CD1c-positive myeloid dendritic cell (primary cell): ENCODE results near the gene C1orf116.
A peak's percentile ranks its signal among the peaks of the same experiment; 100 is the strongest.

ENCODE experiments used
- DNase-seq: peaks from one replicate; pipeline ENCODE4 v3.0.0-alpha.2; 2016; ENCODE audit errors: extremely low spot score

C1orf116 gene

DNA sequence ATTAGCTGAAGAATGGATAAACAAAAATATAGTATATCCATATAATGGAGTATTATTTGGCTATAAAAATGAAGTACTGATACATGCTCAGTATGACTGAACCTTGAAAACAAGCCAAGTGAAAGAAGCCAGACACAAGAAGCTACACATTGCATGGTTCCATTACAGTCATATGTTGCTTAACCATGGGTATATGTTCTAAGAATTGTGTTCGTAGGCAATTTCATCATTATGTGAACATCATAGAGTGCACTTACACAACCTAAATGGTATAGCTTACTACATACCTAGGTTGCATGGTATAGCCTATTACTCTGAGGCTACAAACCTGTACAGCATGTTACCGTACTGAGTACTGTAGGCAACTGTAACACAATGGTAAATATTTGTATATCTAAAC is 33.7 kb downstream of the C1orf116 start:
- no peak for DNase-seq

GRCh38 chr1:206992790-206993189 is 39.8 kb downstream of the C1orf116 start:
- no peak for DNase-seq

DNA sequence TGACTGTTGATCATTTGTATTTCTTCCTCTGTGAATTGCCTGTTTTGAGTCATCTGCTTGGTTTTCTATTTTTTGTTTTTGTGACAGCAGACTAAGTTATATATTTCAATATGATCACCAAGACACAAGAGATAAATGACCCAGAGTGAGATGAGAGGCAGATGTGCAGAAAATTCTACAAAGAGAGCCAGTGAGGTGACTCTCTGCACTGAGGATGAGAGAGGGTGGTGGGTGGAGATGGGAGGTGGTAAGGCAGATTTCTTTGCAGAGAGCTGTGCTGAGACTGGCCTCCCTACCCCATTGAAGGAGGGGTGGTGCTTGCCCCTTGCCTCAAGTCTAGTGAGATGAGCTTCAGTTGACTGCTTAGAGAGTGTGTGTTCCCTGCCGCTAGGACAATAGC is 44.7 kb downstream of the C1orf116 start:
- DNase-seq, result no peak

DNA sequence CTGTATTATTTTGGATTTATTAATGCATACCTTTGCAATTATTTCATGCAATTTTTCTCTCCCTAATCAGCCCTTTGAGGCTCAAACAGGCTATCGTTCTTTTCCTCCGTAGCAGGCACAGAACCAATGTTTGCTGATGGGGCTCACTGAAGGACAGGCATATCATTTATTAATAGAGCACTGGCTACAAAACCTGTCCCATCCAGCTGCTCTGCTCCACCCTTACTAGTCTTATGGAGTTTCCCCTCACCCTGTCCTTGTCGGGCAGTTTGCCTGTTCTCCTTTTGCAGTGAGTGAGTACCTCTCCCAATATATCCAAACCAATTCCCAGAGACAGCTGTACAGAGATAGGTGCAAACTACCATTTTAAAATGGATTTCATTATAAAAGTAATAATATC is 45.7 kb downstream of the C1orf116 start:
- DNase-seq, result no peak

GRCh38 chr1:206986402-206986801 is 46.2 kb downstream of the C1orf116 start:
- DNase-seq, result no peak

- no peak for DNase-seq
Observed at GRCh38 chr1:206985162-206985749, 47.3 kb downstream of the C1orf116 start.

GRCh38 chr1:206982216-206982615 is 50.3 kb downstream of the C1orf116 start:
- DNase-seq, result peak; percentile 78

DNA sequence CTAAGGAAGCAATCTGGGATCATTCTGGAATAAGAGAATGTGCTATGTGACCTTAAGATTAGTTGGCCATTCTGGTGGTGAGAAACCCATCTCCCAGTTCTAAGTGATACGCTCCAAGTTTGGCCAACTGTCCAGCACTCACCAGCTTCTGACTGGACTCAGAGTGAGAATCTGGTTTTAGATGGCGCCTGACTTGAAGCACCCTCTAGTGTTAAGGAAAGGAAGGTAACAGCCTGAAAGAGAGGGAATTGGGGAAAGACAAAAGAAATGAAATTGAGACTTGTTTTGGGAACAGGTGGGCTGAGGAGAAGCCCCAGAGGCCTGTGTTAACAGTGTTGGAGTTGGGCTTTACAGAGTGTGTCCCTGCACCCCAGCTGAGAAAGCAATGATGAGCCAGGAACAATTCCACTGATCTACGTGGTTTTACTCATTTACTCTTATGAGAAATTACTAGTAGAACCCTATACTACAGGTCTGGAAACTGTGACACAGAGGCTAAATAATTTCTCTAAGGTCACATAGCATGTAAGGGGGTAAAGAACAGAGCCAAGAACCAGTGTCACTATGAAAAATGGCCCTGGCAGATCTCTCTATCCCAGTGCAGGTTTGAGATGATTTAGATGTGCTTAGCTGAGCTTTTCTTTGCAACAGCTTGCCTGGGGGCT is 53.0 kb downstream of the C1orf116 start:
- no peak for DNase-seq

GRCh38 chr1:206978259-206978658 is 54.3 kb downstream of the C1orf116 start:
- DNase-seq, result no peak

GRCh38 chr1:206975306-206975705 is 57.2 kb downstream of the C1orf116 start:
- DNase-seq, result no peak

- DNase-seq, result no peak
Observed at GRCh38 chr1:206974140-206974539, 58.4 kb downstream of the C1orf116 start.

GRCh38 chr1:206972728-206973127 is 59.8 kb downstream of the C1orf116 start:
- no peak for DNase-seq

GRCh38 chr1:206971029-206971655 is 61.4 kb downstream of the C1orf116 start:
- DNase-seq, result peak; percentile 69

- DNase-seq, result peak; percentile 29
Observed at GRCh38 chr1:206970446-206970845, 62.1 kb downstream of the C1orf116 start, which contains the start of gene FCAMR. Gene FCAMR, minus strand, starts transcription at chr1:206970460. Its CDS starts 335 bp downstream, at chr1:206970125.

- peak; percentile 70 for DNase-seq
Observed at GRCh38 chr1:206969090-206969489, 63.5 kb downstream of the C1orf116 start.
